ENCODE data around the gene SPATA20.

The SPATA20 gene

DNA sequence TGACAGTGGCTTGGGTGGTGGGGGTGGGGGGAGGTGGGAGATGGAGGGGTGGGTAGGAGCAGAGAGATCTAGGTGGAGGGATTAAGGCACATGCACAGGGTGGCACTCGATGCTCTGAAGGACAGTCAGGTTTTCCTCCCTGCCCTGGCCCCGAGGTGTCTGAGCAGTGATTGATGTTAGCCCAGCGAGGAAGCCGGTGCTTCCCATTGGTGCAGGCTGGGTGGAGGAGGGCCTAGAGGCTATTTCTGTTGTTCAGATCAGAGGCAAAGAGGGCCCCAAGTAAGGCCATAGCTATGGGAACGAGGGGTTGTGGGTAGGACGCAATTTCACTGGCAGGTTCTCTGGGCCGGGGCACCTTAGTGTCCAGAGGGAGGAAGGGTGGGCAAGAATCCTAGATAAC is 36.7 kb downstream of the SPATA20 start:
- no peak for DNase-seq

DNA sequence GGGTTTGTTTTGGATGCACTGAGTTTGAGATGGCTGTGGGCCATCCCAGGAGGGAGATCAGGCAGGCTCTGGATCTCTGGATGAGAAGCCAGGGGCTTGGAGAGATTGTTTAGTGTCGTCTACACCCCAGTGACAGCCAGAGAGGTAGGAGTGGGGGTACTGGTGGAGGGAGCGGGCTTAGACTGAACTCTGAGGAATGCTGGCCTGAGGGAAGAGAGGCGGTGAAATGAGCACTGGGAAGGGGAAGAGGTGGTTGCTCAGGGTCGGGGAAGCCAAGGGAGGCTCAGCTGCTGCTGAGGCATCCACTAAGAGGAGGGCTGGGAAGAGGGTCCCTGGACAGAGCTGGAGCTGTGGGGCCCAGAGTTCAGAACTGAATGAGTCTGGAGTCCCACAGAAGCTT is 37.1 kb downstream of the SPATA20 start:
- DNase-seq, result no peak

DNA sequence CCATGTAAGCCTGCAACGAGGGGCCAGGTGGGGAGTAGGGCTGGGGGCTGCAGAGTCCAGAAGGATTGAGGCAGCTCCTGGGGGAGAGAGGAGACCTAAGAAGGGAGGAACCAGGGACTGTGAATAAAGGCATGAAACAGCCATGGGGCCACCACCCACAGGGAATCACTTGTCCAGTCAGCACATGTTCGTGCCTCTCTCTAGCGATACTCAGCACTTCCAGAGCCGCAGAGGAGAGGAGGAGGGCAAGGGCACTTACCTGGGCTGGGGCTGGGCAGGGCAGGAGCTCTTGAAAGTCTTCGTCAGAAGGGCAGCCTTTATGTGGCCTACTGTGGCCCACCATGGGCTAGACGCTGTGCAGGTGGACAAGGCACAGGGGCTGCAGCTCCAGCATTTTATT is 37.8 kb downstream of the SPATA20 start:
- DNase-seq, result no peak

DNA sequence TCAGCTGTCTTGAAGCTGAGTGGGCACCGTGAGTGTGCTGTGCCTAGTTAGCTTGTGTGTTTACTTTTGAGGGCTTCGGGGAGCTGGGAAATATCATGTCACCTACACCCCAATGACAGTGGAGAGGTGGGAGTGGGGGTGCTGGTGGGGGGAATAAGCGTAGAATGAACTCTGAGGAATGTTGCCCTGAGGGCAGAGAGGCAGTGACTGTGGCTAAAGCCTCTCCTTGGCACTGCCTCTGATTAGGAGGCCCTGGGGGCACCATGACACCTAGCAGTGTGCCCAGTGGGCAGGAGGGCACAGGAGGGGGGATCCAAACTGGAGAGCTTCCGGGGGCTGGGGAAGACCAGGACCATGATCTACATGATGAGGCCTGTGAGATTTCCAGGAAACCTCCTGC is 38.4 kb downstream of the SPATA20 start:
- DNase-seq, result no peak

DNA sequence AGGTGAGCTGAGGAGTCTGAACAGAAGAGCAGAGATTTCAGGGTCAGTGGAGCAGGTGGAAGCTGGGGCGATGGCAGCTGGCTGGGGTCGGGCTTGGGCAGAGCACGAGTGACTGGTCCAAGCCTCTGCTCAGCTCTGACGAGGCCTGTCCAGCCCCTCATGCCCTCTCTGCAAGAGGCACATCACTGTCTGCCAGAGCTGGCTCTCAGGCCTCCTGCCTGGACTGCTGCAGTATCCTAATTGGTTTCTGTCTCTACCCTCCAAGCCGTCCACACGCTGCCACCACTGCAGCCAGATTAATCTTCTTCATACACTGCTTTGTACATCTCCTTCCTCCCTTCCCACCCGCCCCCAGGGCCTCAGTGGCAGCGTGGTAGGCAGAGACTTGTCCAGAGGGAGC is 38.9 kb downstream of the SPATA20 start:
- DNase-seq, result no peak

DNA sequence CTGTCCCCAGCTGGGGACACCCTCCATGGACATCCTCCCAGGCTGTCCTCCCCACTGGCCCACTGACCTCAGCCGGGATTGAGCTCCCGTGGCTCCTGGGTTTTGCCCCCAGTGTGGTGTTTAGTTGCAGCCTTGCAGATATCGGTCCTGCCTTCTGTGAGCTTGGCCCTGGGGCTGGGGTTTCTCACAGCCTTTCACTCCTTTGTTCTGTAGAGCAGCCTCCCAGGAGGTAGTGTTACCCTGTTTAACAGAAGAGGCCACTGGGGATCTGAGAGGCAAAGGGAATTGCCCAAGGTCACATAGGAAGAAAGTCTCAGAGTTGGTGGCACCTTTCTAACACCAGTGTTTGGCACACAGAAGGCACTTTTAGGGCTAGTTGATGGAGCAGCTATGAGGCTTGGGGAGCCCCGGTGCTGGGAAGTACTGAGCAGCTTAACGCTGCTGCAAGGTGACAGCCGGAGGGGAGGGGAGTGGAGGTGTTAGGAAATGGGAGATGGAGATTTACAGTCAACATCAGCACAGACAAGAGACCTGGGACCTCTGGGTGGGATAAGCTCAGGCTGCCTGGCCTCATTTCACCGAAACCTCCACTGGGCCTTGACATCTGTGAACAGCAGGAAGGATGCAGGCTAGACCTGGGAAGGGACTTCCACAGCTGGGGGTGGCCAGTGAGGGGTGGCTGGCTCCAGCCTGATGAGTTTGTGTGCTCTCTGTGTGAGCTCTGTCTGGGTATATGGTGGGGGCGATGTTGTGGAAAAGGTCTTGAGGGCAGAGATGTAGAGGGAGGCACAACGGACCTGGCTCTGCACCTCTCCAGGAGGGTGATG is 39.7 kb downstream of the SPATA20 start:
- no peak for DNase-seq

DNA sequence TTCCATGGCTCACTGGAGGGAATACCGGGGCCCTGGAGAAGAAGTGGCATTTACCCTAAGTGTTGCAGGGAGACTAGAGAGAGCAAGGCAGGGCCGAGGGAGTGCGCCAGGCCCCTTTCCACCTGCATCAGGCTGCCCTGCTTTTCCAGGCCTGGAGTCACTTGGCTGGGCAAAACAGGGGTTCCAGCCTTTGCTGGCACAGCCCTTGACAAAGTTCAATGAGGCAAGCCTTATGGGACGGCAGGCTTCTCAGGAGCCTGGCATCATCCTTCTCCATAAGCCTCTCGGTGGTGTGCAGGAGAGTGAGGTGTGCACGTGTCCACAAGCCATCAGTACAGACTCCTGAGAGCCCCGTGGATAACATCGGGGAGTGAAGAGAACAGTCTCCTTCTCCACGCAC is 40.6 kb downstream of the SPATA20 start:
- no peak for DNase-seq

DNA sequence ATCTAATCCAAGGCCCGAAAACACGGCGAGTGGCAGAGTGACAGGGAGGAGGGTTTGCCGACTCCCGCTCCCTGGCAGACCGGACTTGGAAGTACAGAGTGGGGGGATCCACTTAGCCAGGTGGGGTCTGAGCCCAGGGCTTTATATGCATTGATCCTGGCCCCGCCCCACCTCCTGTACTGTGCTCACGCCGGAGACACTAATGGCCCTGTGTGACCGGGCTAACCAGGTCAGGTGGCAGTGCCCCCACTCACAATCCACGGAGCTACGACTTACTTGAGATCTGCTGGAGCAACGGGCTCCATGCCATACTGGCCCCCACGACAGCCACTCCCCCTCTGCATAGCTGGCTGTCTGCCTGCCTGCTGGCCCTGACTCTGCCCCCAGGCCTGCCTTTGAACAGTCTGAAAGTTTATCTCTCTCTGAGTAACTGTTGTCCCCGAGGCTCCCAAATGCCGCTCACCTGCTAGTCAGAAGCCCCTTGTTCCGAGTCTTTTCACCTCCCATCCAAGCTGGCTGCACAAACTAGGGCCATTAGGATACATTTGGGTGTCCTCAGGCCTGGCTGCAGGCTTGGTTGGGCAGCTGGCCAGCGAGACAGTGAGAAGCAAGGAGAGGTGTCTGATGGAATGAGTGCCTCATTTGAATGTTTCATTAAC is 41.5 kb downstream of the SPATA20 start:
- no peak for DNase-seq

DNA sequence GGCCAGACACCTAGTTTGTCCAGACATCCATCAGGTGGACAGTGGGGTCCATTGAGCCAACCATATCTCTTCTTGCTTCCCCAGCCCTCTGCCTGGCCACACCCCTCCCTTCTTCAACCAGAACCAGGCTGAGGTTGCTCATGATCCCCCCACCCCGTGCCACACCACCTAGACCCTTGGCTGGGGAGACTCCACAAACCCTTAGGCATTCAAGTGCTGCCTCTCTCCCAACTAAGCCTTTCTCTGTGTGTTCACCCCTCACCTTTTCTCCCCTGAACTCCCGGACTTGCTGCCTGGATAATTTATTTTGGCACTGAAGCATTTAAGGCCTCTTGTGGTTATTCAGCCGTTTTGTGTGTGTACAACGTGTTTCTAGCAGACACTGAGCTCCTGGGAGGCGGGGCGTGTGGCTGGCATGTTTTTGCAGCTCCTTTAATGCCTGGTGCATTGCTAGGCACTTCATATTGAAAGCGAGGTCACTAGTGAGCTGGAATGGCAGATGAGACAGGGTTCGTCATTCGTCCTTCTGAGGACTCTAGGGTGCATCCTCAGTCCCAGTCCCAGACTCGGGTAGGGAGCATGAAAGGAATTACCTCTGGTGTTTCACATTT is 42.2 kb downstream of the SPATA20 start:
- no peak for DNase-seq

DNA sequence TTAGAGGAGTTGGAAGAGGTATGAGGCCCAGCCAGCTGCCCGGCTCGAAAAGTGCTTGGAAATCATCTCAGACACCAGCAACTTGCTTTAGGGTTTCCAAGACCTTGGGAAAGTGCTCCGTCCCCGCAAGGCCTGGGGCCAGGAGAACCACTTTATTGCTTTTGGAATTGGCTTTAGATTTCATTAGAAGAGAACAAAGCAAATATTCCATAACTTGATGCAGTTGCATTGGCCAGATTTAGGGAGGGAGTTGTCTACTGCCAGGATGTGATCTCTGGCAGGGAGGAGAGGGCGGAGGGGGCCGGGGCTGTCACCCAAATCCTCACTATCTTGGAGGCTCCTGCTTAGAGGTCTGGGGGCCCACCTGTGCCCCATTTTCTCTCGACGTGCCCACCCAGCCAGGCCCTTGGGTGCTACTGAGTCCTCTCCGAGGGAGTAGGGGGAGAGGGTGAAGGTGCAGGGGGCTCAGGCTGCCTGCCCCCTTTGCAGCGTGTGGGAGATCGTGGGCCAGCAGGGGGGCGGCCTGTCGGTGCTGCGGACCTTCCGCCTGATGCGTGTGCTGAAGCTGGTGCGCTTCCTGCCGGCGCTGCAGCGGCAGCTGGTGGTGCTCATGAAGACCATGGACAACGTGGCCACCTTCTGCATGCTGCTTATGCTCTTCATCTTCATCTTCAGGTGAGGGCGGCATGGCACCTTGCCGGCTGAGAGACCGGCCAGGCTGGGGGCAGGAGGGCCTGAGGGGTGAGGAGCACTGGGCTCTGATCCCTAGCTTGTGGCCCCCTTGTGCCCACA is 44.2 kb downstream of the SPATA20 start:
- DNase-seq, result no peak

DNA sequence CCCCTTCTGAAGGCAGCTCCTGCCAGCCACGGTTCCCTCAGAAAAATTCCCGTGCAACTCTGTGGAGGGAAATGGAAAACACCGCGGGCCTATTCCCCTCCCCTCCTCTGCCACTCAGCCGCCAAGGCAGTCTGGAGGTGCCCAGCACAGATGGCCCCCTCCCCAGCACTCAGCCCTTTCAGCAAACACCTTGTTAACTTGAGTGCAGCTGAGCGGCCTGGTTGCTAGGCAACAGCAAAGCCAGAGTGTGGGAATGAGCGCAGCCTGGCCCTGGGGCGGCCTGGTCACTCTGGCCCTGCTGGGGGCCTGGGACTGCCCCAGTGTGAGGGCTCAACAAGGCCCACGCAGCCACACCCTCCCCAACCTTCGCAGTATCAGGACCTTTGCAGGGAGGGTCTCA is 46.3 kb downstream of the SPATA20 start:
- DNase-seq, result no peak

DNA sequence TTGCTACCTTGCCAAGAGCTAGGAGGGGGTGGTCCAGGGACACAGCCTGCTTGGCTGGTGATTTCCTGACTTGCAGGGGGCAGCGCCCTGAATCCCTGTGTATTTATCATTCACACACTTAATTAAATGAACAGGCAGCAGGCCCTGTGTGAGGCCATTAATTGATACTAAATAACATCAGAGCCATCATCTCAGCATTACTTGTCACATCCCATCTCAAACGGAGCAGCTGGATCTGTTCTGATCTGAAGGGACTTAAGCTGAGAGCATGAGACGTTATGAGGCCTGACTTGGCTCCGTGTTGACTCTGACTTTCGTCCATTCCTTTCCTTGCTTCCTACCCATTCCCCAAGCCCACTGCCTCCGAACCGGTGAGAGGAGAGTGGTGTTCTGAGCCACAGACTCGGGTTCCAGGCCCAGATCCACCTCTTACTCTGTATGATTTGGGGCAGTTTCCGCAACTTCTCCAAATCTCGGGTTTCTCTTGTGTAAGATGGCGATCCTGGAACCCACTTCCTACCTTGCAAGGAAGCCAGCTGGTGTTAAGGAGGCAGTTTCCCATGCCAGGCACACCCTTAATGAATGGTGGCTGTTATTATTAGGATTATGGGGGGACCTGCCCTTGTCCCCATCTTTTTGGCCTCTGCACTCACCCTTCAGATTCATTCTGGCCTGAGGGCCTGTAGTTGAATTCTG is 47.3 kb downstream of the SPATA20 start:
- no peak for DNase-seq

DNA sequence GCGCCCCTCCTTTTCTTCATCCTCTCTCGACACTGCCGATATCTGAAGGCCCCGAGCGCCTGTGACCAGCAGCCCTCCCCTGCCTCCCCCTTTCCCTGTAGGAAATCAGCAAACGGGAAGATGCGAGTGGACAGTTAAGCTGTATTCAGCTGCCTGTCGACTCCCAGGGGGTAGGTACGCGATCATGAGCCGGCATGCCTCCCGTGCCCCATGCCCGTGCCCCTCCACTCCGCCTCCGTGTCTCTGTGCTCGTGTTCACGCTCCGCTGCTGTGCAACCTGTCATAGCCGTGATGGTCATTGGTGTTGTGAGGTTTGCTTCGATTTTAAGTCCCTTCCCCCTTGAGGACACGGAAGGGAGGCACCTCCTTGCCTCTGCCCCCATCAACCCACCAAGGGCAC is 47.9 kb downstream of the SPATA20 start:
- DNase-seq, result no peak

DNA sequence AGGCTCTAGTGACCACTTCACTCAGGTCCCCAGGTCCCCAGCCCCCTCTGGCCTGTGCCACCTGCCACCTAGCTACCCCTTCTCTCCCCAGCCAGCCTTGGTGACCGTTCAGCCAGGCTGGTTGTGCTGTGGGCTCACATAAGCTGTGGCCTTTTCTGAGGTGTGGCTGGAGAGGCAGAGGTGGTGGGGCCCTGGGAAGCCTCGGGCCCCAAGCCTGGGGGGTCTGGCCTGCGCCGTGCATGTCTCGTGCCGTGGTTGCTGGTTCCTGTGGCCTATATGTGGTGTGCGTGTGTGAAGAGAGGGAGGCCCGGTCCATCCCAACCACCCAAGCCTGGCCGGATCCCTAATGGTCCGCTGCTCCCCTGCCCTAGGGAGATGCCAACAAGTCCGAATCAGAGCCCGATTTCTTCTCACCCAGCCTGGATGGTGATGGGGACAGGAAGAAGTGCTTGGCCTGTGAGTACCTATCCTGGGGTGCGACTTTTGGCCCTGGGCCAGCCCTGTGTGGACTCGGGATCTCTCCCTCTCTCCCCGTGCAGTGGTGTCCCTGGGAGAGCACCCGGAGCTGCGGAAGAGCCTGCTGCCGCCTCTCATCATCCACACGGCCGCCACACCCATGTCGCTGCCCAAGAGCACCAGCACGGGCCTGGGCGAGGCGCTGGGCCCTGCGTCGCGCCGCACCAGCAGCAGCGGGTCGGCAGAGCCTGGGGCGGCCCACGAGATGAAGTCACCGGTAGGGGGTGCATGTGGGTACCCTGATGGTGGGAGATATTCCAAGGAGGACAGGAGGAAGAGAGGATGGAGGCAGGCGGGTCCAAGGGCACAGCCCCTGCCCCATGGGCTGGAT is 49.4 kb downstream of the SPATA20 start:
- no peak for DNase-seq

DNA sequence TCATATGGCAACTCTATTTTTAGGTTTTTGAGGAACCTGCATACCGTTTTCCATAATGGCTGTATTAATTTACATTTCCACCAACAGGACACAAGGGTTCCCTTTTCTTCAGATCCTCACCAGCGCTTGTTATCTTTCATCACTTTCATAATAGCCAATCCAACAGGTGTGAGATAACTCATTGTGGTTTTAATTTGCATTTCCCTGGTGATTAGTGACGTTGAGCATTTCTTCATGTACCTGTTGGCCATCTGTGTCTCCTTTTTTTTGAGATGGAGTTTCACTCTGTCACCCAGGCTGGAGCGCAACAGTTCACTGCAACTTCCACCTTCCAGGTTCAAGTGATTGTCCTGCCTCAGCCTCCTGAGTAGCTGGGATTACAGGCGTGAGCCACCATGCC is 51.5 kb downstream of the SPATA20 start:
- no peak for DNase-seq

DNA sequence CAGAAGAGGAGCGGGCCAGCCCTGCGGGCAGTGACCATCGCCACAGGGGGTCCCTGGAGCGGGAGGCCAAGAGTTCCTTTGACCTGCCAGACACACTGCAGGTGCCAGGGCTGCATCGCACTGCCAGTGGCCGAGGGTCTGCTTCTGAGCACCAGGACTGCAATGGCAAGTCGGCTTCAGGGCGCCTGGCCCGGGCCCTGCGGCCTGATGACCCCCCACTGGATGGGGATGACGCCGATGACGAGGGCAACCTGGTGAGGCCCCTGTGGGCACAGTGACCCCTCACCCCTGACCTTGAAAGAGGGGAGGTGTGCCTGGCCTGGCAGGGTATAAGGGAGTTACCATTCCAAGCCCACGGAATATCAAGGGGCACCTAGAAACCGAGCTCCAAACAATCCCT is 52.6 kb downstream of the SPATA20 start:
- no peak for DNase-seq

DNA sequence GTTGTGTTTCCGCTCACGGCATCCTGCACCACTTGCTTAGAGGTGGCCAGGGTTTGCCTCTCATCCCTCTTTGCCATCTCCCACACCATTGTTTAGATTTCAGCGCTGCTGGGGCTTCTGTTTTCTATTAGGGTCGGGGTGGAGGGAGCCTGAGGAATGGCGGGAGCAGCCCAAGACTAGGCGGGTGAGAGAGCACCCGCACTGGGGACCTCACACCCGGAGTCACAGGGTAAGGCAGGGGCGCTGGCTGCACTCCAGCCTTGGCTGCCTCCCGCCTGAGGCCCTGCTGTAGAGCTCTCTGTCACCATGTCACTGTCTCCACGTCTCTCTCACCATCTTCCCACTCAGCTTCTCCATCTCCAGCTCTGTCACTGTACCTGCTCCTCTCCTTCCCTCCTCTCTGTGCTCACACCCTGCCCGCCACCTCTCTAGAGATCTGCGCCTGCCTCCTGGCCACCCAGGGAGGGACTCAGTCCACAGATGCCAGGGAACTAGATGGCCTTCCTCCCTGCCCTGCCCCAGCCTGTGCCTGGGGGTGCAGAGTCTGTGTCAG is 54.9 kb downstream of the SPATA20 start:
- no peak for DNase-seq

DNA sequence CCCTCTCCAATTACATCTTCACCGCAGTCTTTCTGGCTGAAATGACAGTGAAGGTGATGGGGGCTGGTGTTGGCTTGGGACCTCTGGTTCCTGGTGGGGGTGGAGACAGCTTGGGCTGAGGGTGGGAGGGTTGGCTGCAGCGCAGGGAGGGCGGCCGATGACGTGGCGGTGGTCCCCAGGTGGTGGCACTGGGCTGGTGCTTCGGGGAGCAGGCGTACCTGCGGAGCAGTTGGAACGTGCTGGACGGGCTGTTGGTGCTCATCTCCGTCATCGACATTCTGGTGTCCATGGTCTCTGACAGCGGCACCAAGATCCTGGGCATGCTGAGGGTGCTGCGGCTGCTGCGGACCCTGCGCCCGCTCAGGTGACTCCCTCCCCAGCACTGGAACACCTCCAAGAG is 55.9 kb downstream of the SPATA20 start:
- DNase-seq, result no peak

DNA sequence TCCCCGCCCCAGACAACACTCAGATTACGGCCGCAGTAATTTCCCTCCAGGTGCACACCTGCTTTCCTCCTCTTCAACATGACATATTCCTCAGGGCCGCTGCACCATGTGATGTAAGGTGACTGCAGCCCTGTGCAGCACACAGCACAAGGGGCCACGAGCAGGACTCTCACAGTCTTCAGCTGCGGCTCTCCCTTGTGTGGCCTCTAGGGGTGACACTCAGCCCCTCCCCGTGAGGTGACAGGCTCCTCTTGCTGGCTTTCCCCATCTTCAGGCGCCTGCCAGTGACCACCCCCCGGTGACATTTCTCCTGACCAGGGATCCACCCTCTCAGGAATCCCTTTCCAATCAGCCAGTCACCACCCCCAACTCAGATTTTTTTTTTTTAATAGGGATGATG is 56.4 kb downstream of the SPATA20 start:
- DNase-seq, result no peak

DNA sequence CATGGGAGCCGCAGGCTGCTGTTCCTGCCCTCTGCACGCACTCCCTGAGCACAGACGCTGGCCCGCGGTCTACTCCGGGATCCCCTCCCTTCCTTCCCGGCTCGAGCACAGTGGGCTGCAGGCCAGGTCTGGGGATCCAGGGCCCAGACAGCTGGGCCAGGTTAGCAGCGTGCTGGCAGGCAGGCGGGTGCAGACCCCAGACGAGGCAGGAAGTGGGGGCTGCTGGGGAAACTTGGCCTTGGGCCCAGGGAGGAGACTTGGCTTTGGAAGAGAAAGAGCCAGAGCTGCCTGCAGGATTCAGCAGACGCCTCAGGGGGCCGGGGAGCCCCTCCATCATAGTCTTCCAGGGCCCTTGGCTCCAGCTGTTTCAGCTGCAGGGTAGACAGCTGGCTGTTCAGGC is 57.5 kb downstream of the SPATA20 start:
- DNase-seq, result no peak

DNA sequence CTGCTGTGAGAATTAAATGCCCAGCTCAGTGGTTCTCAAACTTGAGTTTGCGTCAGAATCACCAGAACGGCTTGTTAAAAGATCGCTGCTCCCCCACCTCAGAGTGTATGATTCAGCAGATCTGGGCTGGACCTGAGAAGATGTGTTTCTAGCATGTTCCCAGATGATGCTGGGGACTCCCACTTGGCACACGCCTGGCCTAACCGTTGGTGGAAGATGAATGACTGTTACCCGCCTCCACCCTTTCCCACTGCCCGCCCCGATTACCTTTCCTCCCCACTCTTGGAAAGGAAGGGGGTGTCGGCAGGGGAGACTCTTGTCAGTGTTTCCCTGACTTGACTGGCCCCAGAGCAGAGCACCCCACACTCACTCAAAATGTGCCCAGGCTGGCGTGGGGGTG is 58.5 kb downstream of the SPATA20 start:
- DNase-seq, result no peak

Measured in activated CD4-positive, alpha-beta T cell treated with anti-CD3 and anti-CD28 coated beads, Interleukin-2, amount 50 U/mL, for 48 hours (primary cell).